PC-9 (cell line): ENCODE results near the gene PFKP.

Experiments
- CTCF ChIP-seq: fragments of 200-600 bp; sonication (generic); conservative IDR thresholded peaks from 2 replicates; pipeline ENCODE4 v1.6.1; 2017; ENCODE audit warnings: mixed run types, antibody characterized with exemption, mild to moderate bottlenecking, moderate library complexity
- EZH2 ChIP-seq: fragments of 200-600 bp; sonication (generic); IDR thresholded peaks from 2 replicates; pipeline ENCODE4 v1.8.0; 2017; ENCODE audit warnings: antibody characterized with exemption, low read depth

DNA sequence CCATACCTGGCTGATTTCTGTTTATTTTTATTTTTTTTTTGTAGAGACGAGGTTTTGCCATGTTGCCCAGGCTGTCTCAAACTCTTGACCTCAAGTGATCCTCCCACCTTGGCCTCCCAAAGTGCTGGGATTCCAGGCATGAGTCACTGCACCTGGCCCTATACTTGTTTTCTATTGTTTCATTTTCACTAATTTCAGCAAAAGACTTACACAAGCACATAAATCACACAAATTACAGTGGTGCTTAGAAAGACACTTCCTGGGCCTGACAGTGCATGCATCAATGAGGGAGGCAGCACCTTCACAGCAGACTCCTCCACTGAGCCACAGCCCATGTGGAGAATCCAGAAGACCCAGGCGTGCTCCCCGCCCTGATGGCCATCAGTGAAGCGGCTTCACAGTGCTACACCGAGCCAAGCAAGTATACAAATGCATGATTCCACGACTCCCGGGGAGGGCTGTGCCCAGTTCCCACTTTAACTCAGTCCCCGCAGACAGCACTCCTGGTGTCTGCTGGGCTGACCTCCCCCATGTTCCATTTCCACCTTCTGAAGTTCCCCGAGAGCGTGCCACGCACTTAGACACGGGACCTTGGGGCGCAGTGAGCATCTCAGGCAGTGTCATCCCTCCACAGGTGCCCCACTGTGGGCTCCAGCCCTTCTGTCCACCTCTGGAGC, 84.7 kb downstream of the PFKP start:
- no peak for TF ChIP-seq CTCF
- no peak for TF ChIP-seq EZH2
